ENCODE results near the gene NRXN3. TPM values are rescaled to one million over a fixed set of nuclear protein-coding genes. Genes with fewer than 3 reads are reported as not detected.

Gene NRXN3
- total RNA-seq, 2 experiments from 2014 or later: not detected

GRCh38 chr14:79281244-79282152 lies 1111.3 kb downstream of the NRXN3 start:
- Histone ChIP-seq H3K4me1 (ENCODE audit: insufficient read depth, low read length, poor library complexity, severe bottlenecking) (no peaks in the 10 kb centered on the region), H3K9me2 (ENCODE audit: insufficient read depth, low read length) (no peaks in the 10 kb centered on the region), H3K79me2 (ENCODE audit: insufficient read depth, low read depth, low read length) (no peaks in the 10 kb centered on the region), H2AFZ (ENCODE audit: low read length) (no peak overlapping the region), H3K9me3 (ENCODE audit: low read length) (no peaks in the 10 kb centered on the region), H3K36me3 (ENCODE audit: insufficient read depth, low read length) (no peaks in the 10 kb centered on the region), H3K4me2 (ENCODE audit: low read length) (no peak overlapping the region), H4K20me1 (ENCODE audit: insufficient read depth, low read length) (no peaks in the 10 kb centered on the region), H3K27ac (ENCODE audit: low read depth, low read length, poor library complexity, severe bottlenecking) (no peak overlapping the region), H3K4me3 (ENCODE audit: low read depth, low read length, poor library complexity, severe bottlenecking) (no peak overlapping the region)
- ChIA-PET POLR2A (interaction anchor here (0.7 kb wide), 1 partner anchor 490 kb away, joined by 3 read pairs; no protein-coding TSS in a partner anchor), CTCF (ENCODE audit: unreplicated experiment) (no interaction called here)
- TF ChIP-seq EZH2phosphoT487 (IDR thresholded peaks at IDR 0.05; ENCODE audit: borderline replicate concordance, low read depth, low read length) (no peak), CTCF (conservative IDR thresholded peaks at IDR 0.05; ENCODE audit: low read length) (no peak)
- no TSS peak for BruUV-seq (replicated peaks)
- intact Hi-C loops (cut with micrococcal nuclease; ENCODE audit: unreplicated experiment): no loop called here
- DNase-seq (ENCODE audit: low spot score): no peak

GRCh38 chr14:79284621-79285020 lies 1114.4 kb downstream of the NRXN3 start:
- no peaks in the 10 kb centered on the region for H3K9me3 ChIP-seq (ENCODE audit: low read length)
- TF ChIP-seq CTCF (conservative IDR thresholded peaks at IDR 0.05; ENCODE audit: low read length): no peak
- no peak for TF ChIP-seq EZH2phosphoT487 (IDR thresholded peaks at IDR 0.05; ENCODE audit: borderline replicate concordance, low read depth, low read length)
- ChIA-PET CTCF (ENCODE audit: unreplicated experiment) (no interaction called here), POLR2A (no interaction called here)
- no peaks in the 10 kb centered on the region for H4K20me1 ChIP-seq (ENCODE audit: insufficient read depth, low read length)
- intact Hi-C loops (cut with micrococcal nuclease; ENCODE audit: unreplicated experiment): no loop called here
- no peaks in the 10 kb centered on the region for H3K4me1 ChIP-seq (ENCODE audit: insufficient read depth, low read length, poor library complexity, severe bottlenecking)
- H3K36me3 ChIP-seq (ENCODE audit: insufficient read depth, low read length): no peaks in the 10 kb centered on the region
- H3K4me3 ChIP-seq (ENCODE audit: low read depth, low read length, poor library complexity, severe bottlenecking): no peak overlapping the region
- H2AFZ ChIP-seq (ENCODE audit: low read length): no peak overlapping the region
- no peaks in the 10 kb centered on the region for H3K79me2 ChIP-seq (ENCODE audit: insufficient read depth, low read depth, low read length)
- BruUV-seq (replicated peaks): no TSS peak
- no peak overlapping the region for H3K27ac ChIP-seq (ENCODE audit: low read depth, low read length, poor library complexity, severe bottlenecking)
- no peaks in the 10 kb centered on the region for H3K9me2 ChIP-seq (ENCODE audit: insufficient read depth, low read length)
- no peak for DNase-seq (ENCODE audit: low spot score)
- no peak overlapping the region for H3K4me2 ChIP-seq (ENCODE audit: low read length)

- Histone ChIP-seq H2AFZ (ENCODE audit: low read length) (no peak overlapping the region), H3K36me3 (ENCODE audit: insufficient read depth, low read length) (no peaks in the 10 kb centered on the region), H3K79me2 (ENCODE audit: insufficient read depth, low read depth, low read length) (no peaks in the 10 kb centered on the region), H3K4me3 (ENCODE audit: low read depth, low read length, poor library complexity, severe bottlenecking) (no peak overlapping the region), H3K4me1 (ENCODE audit: insufficient read depth, low read length, poor library complexity, severe bottlenecking) (no peaks in the 10 kb centered on the region), H3K27ac (ENCODE audit: low read depth, low read length, poor library complexity, severe bottlenecking) (no peak overlapping the region), H3K4me2 (ENCODE audit: low read length) (no peak overlapping the region), H4K20me1 (ENCODE audit: insufficient read depth, low read length) (no peaks in the 10 kb centered on the region), H3K9me3 (ENCODE audit: low read length) (no peaks in the 10 kb centered on the region), H3K9me2 (ENCODE audit: insufficient read depth, low read length) (no peaks in the 10 kb centered on the region)
- TF ChIP-seq CTCF (conservative IDR thresholded peaks at IDR 0.05; ENCODE audit: low read length): no peak
- no peak for TF ChIP-seq EZH2phosphoT487 (IDR thresholded peaks at IDR 0.05; ENCODE audit: borderline replicate concordance, low read depth, low read length)
- no peak for DNase-seq (ENCODE audit: low spot score)
- BruUV-seq (replicated peaks): no TSS peak
- ChIA-PET POLR2A (no interaction called here), CTCF (ENCODE audit: unreplicated experiment) (no interaction called here)
- intact Hi-C loops (cut with micrococcal nuclease; ENCODE audit: unreplicated experiment): no loop called here
These were observed 1115.1 kb downstream of the NRXN3 start for GRCh38 chr14:79285263-79285662.
